HepG2 (cell line): ENCODE measurements around the gene COL4A2. TPM values are rescaled to one million over a fixed set of nuclear protein-coding genes. Genes with fewer than 3 reads are reported as not detected.

Experiments
- BRD4 ChIP-seq: sonication (generic); formaldehyde crosslinking; IDR thresholded peaks from 2 replicates; pipeline ENCODE4 v1.4.0; 2020; ENCODE audit warnings: missing genetic modification reagents
- CEBPB ChIP-seq: IDR thresholded peaks from 2 replicates; pipeline ENCODE4 v1.6.1; 2011; ENCODE audit warnings: low read depth, low read length, improper control_type of control experiment, borderline replicate concordance
- CEBPG ChIP-seq: IDR thresholded peaks from 2 replicates; pipeline ENCODE4 v1.6.1; 2016
- HNRNPLL ChIP-seq: fragments of 200-400 bp; formaldehyde crosslinking; IDR thresholded peaks from 2 replicates; pipeline ENCODE4 v1.6.1; 2017; ENCODE audit warnings: mild to moderate bottlenecking, low read depth, low read length; ENCODE audit not compliant: poor library complexity, severe bottlenecking
- KAT8 ChIP-seq: IDR thresholded peaks from 2 replicates; pipeline ENCODE4 v1.6.1; 2016; ENCODE audit warnings: missing genetic modification reagents, missing compliant biosample characterization
- MAF1 ChIP-seq: sonication (generic); formaldehyde crosslinking; IDR thresholded peaks from 2 replicates; pipeline ENCODE4 v1.5.0; 2020; ENCODE audit warnings: missing genetic modification reagents, borderline replicate concordance
- SMARCE1 ChIP-seq: fragments of 450-650 bp; IDR thresholded peaks from 2 replicates; pipeline ENCODE4 v1.6.1; 2017; ENCODE audit warnings: borderline replicate concordance
- SRY ChIP-seq: sonication (generic); formaldehyde crosslinking; IDR thresholded peaks from 2 replicates; pipeline ENCODE4 v1.8.0; 2022; ENCODE audit warnings: mild to moderate bottlenecking, missing genetic modification reagents
- TEAD3 ChIP-seq: optimal IDR thresholded peaks from 2 replicates; pipeline ENCODE3; 2016; ENCODE audit warnings: borderline replicate concordance
- TERF1 ChIP-seq: sonication (generic); formaldehyde crosslinking; IDR thresholded peaks from 2 replicates; pipeline ENCODE4 v1.8.0; 2022; ENCODE audit warnings: mild to moderate bottlenecking, missing genetic modification reagents, moderate library complexity
- TRIM22 ChIP-seq: fragments of 450-650 bp; IDR thresholded peaks from 2 replicates; pipeline ENCODE4 v1.6.1; 2017
- USF2 ChIP-seq, 2 experiments: sonication (generic) in 1 of 2; formaldehyde crosslinking in 1 of 2; IDR thresholded peaks; 2 replicates each; pipeline versions ENCODE4 v1.5.1 to v1.6.1; 2011 to 2020; ENCODE audit warnings: borderline replicate concordance in 1 of 2, low read depth in 1 of 2, low read length in 1 of 2, mild to moderate bottlenecking in 1 of 2, missing genetic modification reagents in 1 of 2, moderate library complexity in 1 of 2
- YY1 ChIP-seq: IDR thresholded peaks from 2 replicates; pipeline ENCODE4 v1.6.1; 2011; ENCODE audit warnings: low read length, low read depth, moderate library complexity, mild to moderate bottlenecking; ENCODE audit not compliant: insufficient read depth, insufficient replicate concordance
- ZNF256 ChIP-seq: sonication (generic); formaldehyde crosslinking; conservative IDR thresholded peaks from 2 replicates; pipeline ENCODE4 v1.4.0; 2020; ENCODE audit warnings: missing genetic modification reagents
- ZNF264 ChIP-seq: sonication (generic); formaldehyde crosslinking; IDR thresholded peaks from 2 replicates; pipeline ENCODE4 v1.4.0; 2020; ENCODE audit warnings: missing genetic modification reagents
- ZNF275 ChIP-seq: sonication (generic); formaldehyde crosslinking; IDR thresholded peaks from 2 replicates; pipeline ENCODE4 v1.8.0; 2022; ENCODE audit warnings: missing genetic modification reagents, mild to moderate bottlenecking, inconsistent platforms, borderline replicate concordance
- ZNF414 ChIP-seq: sonication (generic); formaldehyde crosslinking; IDR thresholded peaks from 2 replicates; pipeline ENCODE4 v1.5.0; 2020; ENCODE audit warnings: missing genetic modification reagents
- ZNF552 ChIP-seq: sonication (generic); formaldehyde crosslinking; IDR thresholded peaks from 2 replicates; pipeline ENCODE4 v1.9.0; 2022; ENCODE audit warnings: missing genetic modification reagents, mild to moderate bottlenecking, borderline replicate concordance
- ZNF569 ChIP-seq: sonication (generic); formaldehyde crosslinking; IDR thresholded peaks from 2 replicates; pipeline ENCODE4 v1.5.0; 2020; ENCODE audit warnings: mild to moderate bottlenecking, missing genetic modification reagents, moderate library complexity, borderline replicate concordance
- ZNF614 ChIP-seq: IDR thresholded peaks from 2 replicates; pipeline ENCODE4 v1.6.1; 2018; ENCODE audit warnings: missing biosample characterization, missing genetic modification reagents, inconsistent platforms, borderline replicate concordance
- ZNF749 ChIP-seq: sonication (generic); formaldehyde crosslinking; IDR thresholded peaks from 2 replicates; pipeline ENCODE4 v1.8.0; 2022; ENCODE audit warnings: mild to moderate bottlenecking, missing genetic modification reagents, moderate library complexity, borderline replicate concordance
- ZSCAN30 ChIP-seq: sonication (generic); formaldehyde crosslinking; IDR thresholded peaks from 2 replicates; pipeline ENCODE4 v1.5.0; 2020; ENCODE audit warnings: mild to moderate bottlenecking, missing genetic modification reagents
- ZZZ3 ChIP-seq: sonication (generic); formaldehyde crosslinking; IDR thresholded peaks from 2 replicates; pipeline ENCODE4 v1.4.0; 2020; ENCODE audit warnings: missing genetic modification reagents, mild to moderate bottlenecking, borderline replicate concordance
- polyA plus RNA-seq, 8 experiments: library from polyadenylated mRNA; depleted of rRNA in 3 of 8; stranded (reverse) in 7 of 8; unstranded in 1 of 8; fragments of >200 nt; fragmentation: Illumina TruSeq in 4 of 8; extraction: Trizol in 4 of 8; gene quantifications; 2 replicates each; pipeline versions ENCODE4 v1.2.1 to v1.2.3, GENCODE V29; 2011 to 2016; ENCODE audit warnings: low read depth in 4 of 8, missing spikeins in 1 of 8, mixed read lengths in 1 of 8; ENCODE audit not compliant: insufficient read depth in 1 of 8
- total RNA-seq, 5 experiments: library from RNA; depleted of rRNA; stranded (reverse); fragments of >200 nt; fragmentation: Illumina TruSeq; extraction: Trizol; gene quantifications; 2 replicates each; pipeline ENCODE4 v1.2.3, GENCODE V29; 2016; ENCODE audit warnings: low read depth in 1 of 5

Gene COL4A2
- total and polyA plus RNA-seq, 2 of the 13 experiments (the other 11 are each of a cell fraction or from before 2014, with no cell fraction given): 0.22 to 1.9 TPM

- no peak for TF ChIP-seq ZNF275 (CRISPR knock-in tag)
- TF ChIP-seq ZNF614 (CRISPR knock-in tag): peak; percentile 46; the same call in 1 of the 2 replicates
- TF ChIP-seq ZNF569 (CRISPR knock-in tag): no peak
- TF ChIP-seq ZNF552 (CRISPR knock-in tag): no peak
- no peak for TF ChIP-seq USF2 (IDR thresholded peaks at IDR 0.05; ENCODE audit: low read depth, low read length)
- TF ChIP-seq USF2 (CRISPR knock-in tag; IDR thresholded peaks at IDR 0.05; ENCODE audit: borderline replicate concordance): no peak
- no peak for TF ChIP-seq HNRNPLL
- no peak for TF ChIP-seq SMARCE1
- TF ChIP-seq ZZZ3: no peak
- no peak for TF ChIP-seq CEBPB
- TF ChIP-seq ZNF414 (CRISPR knock-in tag): no peak
- TF ChIP-seq KAT8 (CRISPR knock-in tag): no peak
- TF ChIP-seq TEAD3 (CRISPR knock-in tag): peak; percentile 50
- TF ChIP-seq MAF1: no peak
- TF ChIP-seq SRY: no peak
- peak; percentile 37; the same call in 1 of the 2 replicates for TF ChIP-seq CEBPG (CRISPR knock-in tag)
- no peak for TF ChIP-seq TERF1
- TF ChIP-seq TRIM22: no peak
- TF ChIP-seq BRD4: no peak
- peak; percentile 37 for TF ChIP-seq YY1
- no peak for TF ChIP-seq ZNF749 (CRISPR knock-in tag)
- no peak for TF ChIP-seq ZSCAN30 (CRISPR knock-in tag)
- no peak for TF ChIP-seq ZNF264 (CRISPR knock-in tag)
- TF ChIP-seq ZNF256 (CRISPR knock-in tag): no peak
These were observed 148.9 kb downstream of the COL4A2 start (continued) for GRCh38 chr13:110455941-110456340.
